Colonic mucosa (tissue), 4 donors: ENCODE data around the gene PDHX. TPM values are rescaled to one million over a fixed set of nuclear protein-coding genes. Genes with fewer than 3 reads are reported as not detected.

Source experiments
- DNase-seq: peaks from one replicate; pipeline ENCODE4 v3.0.0-alpha.2; 2020
- H3K27ac ChIP-seq: fragments of 200-600 bp; one replicate; pipeline ENCODE4 v1.8.0; 2021
- H3K27me3 ChIP-seq: fragments of 200-600 bp; one replicate; pipeline ENCODE4 v1.8.0; 2021
- H3K36me3 ChIP-seq: fragments of 200-600 bp; one replicate; pipeline ENCODE4 v1.8.0; 2021
- H3K4me1 ChIP-seq: fragments of 200-600 bp; one replicate; pipeline ENCODE4 v1.8.0; 2021; ENCODE audit warnings: mild to moderate bottlenecking
- H3K4me3 ChIP-seq: fragments of 200-600 bp; one replicate; pipeline ENCODE4 v1.8.0; 2021
- H3K9ac ChIP-seq, 2 donors: one replicate each; pipeline ENCODE4 v1.7.0; 2013; ENCODE audit warnings: control low read depth in 2 of 2, low read depth in 2 of 2, low read length in 2 of 2
- H3K9me3 ChIP-seq: fragments of 200-600 bp; one replicate; pipeline ENCODE4 v1.8.0; 2021
- CTCF ChIP-seq: fragments of 200-600 bp; IDR thresholded peaks from one replicate; pipeline ENCODE4 v1.8.0; 2022; ENCODE audit warnings: antibody characterized with exemption, mild to moderate bottlenecking
- intact Hi-C: fragments of 100-400 bp; cut with DNase I; formaldehyde crosslinking; loops from one replicate; pipeline ENCODE4 v1.14.1; 2022
- total RNA-seq, 2 donors: library from RNA; stranded (reverse); fragmentation: NEBNext Ultra II Directional in 1 of 2; extraction: Animal tissue kit (Norgen Biotek cat#: 25700) in 1 of 2; gene quantifications; one replicate each; pipeline ENCODE4 v1.2.1, GENCODE V29; 2021
- donor health status: healthy.
- donor health status: DM: no; HTN: no; CAD: no.
- donor health status: DM: no; HTN: no; CAD: no.

Gene PDHX
- total RNA-seq, 2 donors from 2014 or later = 55.2 to 57.2 TPM

GRCh38 chr11:34984514-34984913 is 68.1 kb downstream of the PDHX start:
- H3K27me3 ChIP-seq = no peaks in the 10 kb centered on the region
- no peak overlapping the region for H3K9ac ChIP-seq
- H3K4me3 ChIP-seq = no peak overlapping the region
- no peak for TF ChIP-seq CTCF
- intact Hi-C loops = no loop called here
- no peaks in the 10 kb centered on the region for H3K4me1 ChIP-seq
- H3K9me3 ChIP-seq = no peaks in the 10 kb centered on the region
- H3K36me3 ChIP-seq = no peaks in the 10 kb centered on the region
- DNase-seq = no peak
- H3K27ac ChIP-seq = no peak overlapping the region

- intact Hi-C loops = no loop called here
- H3K36me3 ChIP-seq = no peaks in the 10 kb centered on the region
- no peak for DNase-seq
These were observed 70.6 kb downstream of the PDHX start for GRCh38 chr11:34986883-34987520.

GRCh38 chr11:34987617-34988016 is 71.2 kb downstream of the PDHX start:
- no peaks in the 10 kb centered on the region for H3K4me1 ChIP-seq
- H3K36me3 ChIP-seq = no peaks in the 10 kb centered on the region
- no peak for TF ChIP-seq CTCF
- no peak overlapping the region for H3K9ac ChIP-seq
- H3K9me3 ChIP-seq = no peaks in the 10 kb centered on the region
- H3K4me3 ChIP-seq = no peak overlapping the region
- H3K27ac ChIP-seq = no peak overlapping the region
- no peak for DNase-seq
- no peaks in the 10 kb centered on the region for H3K27me3 ChIP-seq
- intact Hi-C loops = no loop called here

More at GRCh38 chr11:34986883-34987520, 70.6 kb downstream of the PDHX start:
- no peaks in the 10 kb centered on the region for H3K27me3 ChIP-seq
- no peaks in the 10 kb centered on the region for H3K9me3 ChIP-seq
- H3K27ac ChIP-seq = no peak overlapping the region
- H3K4me3 ChIP-seq = no peak overlapping the region
- TF ChIP-seq CTCF = no peak
- H3K9ac ChIP-seq = no peak overlapping the region
- H3K4me1 ChIP-seq = no peaks in the 10 kb centered on the region

- Histone ChIP-seq H3K4me3 (no peak overlapping the region), H3K9me3 (no peaks in the 10 kb centered on the region), H3K9ac (no peak overlapping the region), H3K27me3 (no peaks in the 10 kb centered on the region), H3K27ac (no peak overlapping the region), H3K36me3 (no peaks in the 10 kb centered on the region), H3K4me1 (no peaks in the 10 kb centered on the region)
- TF ChIP-seq CTCF = no peak
- no peak for DNase-seq
- intact Hi-C loops = no loop called here
These were observed 72.2 kb downstream of the PDHX start for GRCh38 chr11:34988294-34989255.

GRCh38 chr11:34990916-34991315 is 74.5 kb downstream of the PDHX start:
- no peaks in the 10 kb centered on the region for H3K4me1 ChIP-seq
- H3K9me3 ChIP-seq = no peaks in the 10 kb centered on the region
- DNase-seq = no peak
- H3K27ac ChIP-seq = no peak overlapping the region
- no peaks in the 10 kb centered on the region for H3K27me3 ChIP-seq
- H3K36me3 ChIP-seq = no peaks in the 10 kb centered on the region
- H3K4me3 ChIP-seq = no peak overlapping the region
- no peak for TF ChIP-seq CTCF
- H3K9ac ChIP-seq = no peak overlapping the region
- intact Hi-C loops = loop anchor here (10.0 kb wide), 2 partner anchors 244 to 314 kb away; no protein-coding TSS in a partner anchor
